ENCODE measurements around the gene BACH2.
A peak's percentile ranks its signal among the peaks of the same experiment; 100 is the strongest.
"Not testable (repeated sequence)": the region's sequence is repeated elsewhere in the genome, so short reads cannot be mapped to it uniquely, and the experiment has no call there.

Gene BACH2

DNA sequence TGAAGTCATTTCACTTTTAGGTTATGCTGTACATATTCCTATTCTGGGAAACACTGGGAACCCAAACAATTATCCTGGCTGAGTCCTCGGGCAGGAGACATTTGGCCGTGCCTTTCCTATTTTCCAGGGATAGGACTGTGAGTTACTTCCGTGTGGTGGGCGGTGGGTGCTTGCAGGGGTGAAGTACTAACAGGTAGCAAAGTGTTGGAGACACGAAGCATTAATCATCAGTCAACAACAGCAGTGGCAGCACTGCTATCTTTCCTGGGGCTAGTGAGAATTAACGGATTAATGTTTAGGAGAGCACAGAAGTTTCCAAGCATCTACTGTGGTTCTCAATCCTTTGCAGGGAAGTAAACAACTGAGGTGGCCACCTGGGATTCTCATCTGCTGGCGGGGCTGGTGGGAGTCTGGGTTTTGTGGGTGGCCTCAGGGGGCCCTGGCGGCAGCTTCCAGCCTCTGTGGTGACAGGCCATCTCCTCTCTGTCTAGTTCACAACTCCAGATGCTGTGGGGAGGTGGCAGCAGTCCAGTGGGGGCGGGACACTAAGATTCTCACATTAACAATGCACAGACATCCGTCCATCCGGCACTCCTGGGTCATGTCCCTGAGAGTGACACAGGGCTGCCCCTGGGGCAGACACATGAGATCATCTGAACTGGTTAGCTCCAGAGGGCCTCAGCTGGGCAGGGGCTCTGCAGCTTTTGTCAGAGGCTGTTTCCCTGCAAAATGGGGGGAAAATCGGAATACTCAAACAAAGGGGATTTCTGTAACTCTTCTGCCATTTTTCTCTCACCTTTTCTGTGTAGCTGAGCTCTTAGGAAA is 311.5 kb downstream of the BACH2 start:
- no peak overlapping the region for H3K4me3 Mint-ChIP-seq
- H3K36me3 Mint-ChIP-seq: peaks cover 55% of the 10 kb centered on the region
- ATAC-seq: no peak
- peaks cover 55% of the 10 kb centered on the region for H3K4me1 Mint-ChIP-seq
- no peaks in the 10 kb centered on the region for H3K9me3 Mint-ChIP-seq
- peak overlapping the region; percentile 31 for H3K27ac Mint-ChIP-seq
- H3K27me3 Mint-ChIP-seq: no peaks in the 10 kb centered on the region

DNA sequence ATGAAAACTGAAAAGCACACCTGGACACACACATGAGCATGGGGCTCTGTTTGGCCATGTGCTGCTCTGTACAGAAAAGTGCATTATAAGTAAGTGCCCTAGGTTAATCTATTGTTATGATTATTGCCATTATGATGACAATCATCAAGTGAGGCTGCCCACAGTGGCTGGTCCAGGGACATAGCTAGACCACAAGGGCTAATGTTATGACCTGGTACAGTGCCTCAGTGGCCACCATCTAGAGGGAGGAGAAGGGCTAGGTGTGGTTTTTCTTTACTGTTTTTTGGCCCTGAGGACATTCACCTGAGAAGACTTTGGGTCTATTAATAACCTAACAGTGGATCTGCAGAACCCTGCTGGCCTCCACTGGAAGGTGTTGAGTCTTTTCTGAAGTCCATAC is 316.3 kb downstream of the BACH2 start:
- peaks cover 26% of the 10 kb centered on the region for H3K4me1 Mint-ChIP-seq
- peaks cover 36% of the 10 kb centered on the region for H3K36me3 Mint-ChIP-seq
- H3K4me3 Mint-ChIP-seq: no peak overlapping the region
- ATAC-seq: no peak
- no peak overlapping the region for H3K27ac Mint-ChIP-seq
- no peaks in the 10 kb centered on the region for H3K27me3 Mint-ChIP-seq
- no peaks in the 10 kb centered on the region for H3K9me3 Mint-ChIP-seq

DNA sequence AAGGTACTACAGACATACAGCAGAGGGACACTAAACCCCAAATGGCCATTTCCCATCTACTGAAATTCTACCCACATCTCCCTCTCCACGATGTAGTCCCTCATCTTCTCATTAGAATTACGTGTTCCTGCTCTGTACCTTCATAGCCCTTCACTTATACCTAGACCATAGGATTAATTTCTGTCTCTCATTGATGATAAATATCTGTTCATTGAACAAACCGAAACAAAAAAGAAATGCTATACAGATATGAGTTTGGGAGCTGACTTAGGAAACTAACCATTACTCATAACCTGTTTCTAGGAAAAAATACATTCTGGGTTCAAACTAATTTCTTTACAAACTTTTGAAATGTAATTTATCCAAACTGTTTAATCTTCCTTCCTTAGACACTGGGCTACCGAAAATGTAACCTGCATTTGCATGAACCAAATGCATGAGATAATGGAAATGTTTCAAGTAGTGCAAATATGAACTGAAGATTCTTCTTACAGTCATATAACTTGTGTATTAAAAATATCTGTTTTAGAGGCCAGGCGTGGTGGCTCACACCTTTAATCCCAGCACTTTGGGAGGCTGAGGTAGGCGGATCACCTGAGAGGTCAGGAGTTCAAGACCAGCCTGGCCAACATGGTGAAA is 317.0 kb downstream of the BACH2 start:
- H3K36me3 Mint-ChIP-seq: peaks cover 41% of the 10 kb centered on the region
- H3K4me3 Mint-ChIP-seq: no peak overlapping the region
- peaks cover 24% of the 10 kb centered on the region for H3K4me1 Mint-ChIP-seq
- H3K27ac Mint-ChIP-seq: no peak overlapping the region
- no peaks in the 10 kb centered on the region for H3K9me3 Mint-ChIP-seq
- ATAC-seq: no peak
- H3K27me3 Mint-ChIP-seq: no peaks in the 10 kb centered on the region

DNA sequence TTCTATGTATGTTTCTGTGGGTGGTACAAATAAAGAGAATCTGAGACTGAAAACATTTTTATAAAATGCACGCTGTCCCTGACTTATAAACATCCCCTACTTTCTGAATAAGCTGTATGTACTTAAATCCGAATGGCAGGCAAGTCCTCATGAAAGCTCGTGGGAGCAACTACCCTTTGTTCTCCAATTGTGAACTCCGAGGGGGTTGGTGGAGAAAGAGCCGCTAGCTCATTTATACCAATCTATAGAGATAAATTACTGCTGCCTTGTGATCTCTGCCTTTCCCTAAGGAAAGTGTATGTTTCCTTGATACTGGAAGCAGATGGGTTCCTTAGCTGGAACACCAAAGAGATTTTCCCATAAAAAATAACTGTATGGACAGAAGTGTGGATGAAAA is 317.9 kb downstream of the BACH2 start:
- Mint-ChIP-seq H3K4me1 (peaks cover 20% of the 10 kb centered on the region), H3K36me3 (peaks cover 41% of the 10 kb centered on the region), H3K4me3 (no peak overlapping the region), H3K27ac (no peak overlapping the region), H3K9me3 (no peaks in the 10 kb centered on the region), H3K27me3 (no peaks in the 10 kb centered on the region)
- no peak for ATAC-seq

DNA sequence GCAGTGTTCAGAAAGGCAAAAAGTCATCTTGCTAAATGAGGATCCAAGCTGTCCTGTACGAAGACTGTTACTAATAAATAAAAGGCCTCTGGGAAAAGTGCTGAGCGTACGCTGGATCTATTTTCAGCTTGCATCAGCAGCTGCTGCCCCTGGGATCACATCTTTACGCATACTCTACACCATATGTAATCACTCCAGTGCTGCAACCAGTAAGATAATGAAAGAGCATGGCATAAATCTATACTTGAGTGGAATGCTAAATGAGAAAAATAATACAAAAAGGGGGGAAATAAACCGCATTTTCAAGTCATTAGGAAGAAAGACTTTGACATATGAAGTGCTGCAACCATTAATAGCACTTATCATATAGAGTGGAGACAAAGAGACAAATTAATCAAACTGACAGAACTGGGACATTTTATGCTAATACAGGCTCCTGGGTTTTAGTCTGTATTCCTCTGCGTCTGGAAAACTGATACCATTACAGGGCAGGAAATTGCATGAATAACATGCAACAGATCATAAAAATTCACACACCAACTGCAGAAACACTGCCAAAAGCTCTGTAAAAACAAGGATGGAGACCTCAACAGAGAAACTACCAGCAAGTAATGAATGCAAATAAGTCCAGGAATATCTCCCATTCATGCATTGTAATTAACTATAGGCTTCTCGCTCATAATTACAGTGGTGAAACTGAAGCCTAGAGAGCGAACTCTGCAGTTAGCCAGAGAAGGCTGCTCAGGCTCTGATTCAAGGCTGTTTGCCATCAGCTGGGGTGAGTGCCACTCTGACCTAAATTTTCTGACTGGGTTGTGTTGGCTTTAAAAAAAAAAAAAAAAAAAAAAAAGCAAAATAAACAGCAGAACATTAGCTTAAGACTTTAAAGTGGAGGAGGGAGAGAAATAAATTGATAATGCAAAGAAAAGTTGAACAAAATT is 318.6 kb downstream of the BACH2 start:
- no peak overlapping the region for H3K4me3 Mint-ChIP-seq

DNA sequence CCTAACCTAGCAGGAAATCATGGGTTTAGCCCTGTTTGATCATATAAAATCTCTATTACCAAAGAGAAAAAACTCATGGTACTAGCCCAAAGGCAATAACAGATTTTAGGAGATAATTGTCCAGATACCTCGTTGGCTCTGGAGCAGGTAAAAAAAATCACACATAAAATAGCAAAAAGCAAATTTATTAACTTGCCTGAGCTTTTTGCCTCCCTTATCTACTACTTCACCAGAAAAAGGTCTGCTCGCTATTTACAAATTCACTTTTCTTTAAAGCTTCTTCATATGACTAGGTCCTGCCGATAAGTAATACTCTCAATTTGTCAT is 320.0 kb downstream of the BACH2 start:
- Mint-ChIP-seq H3K36me3 (peaks cover 45% of the 10 kb centered on the region), H3K4me3 (no peak overlapping the region), H3K27ac (no peak overlapping the region), H3K9me3 (no peaks in the 10 kb centered on the region), H3K4me1 (peaks cover 12% of the 10 kb centered on the region), H3K27me3 (no peaks in the 10 kb centered on the region)
- no peak for ATAC-seq

More for the DNA sequence above, 318.6 kb downstream of the BACH2 start:
- Mint-ChIP-seq H3K27ac (no peak overlapping the region), H3K36me3 (peaks cover 40% of the 10 kb centered on the region), H3K4me1 (peaks cover 19% of the 10 kb centered on the region), H3K9me3 (no peaks in the 10 kb centered on the region), H3K27me3 (no peaks in the 10 kb centered on the region)
- ATAC-seq: no peak

DNA sequence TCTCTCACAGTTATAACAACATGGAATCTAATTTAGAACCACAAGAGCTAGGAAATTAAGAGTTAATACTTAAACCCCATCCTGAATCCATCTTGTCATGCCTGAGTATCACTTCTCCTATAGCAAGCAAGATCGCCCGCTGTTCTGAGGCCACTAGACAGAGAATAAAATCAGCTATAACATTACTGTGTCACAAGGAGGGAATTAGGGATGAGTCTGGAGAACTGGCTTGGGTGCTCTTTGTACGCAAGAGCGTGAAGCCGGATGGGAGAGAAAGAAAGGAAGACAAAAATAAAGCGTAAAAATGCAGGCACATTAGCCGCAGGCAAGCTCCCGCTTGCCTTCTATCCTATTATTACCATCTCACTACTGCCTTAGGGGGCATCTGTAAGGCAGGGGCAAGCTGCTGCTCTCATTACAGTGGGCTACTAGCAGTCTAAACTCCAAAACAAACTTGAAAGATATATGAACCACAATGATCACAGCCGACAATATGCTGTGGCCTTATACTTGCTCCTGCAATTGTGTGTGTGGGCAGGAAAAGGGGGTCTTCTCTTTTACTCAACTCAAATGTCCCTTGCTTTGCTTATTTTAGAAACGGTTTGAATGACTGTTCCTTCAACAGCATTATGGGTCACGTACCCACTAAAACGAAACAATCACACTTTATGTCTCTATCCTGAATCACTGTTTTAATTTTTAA is 320.5 kb downstream of the BACH2 start:
- H3K36me3 Mint-ChIP-seq: peaks cover 46% of the 10 kb centered on the region
- ATAC-seq: no peak
- no peak overlapping the region for H3K27ac Mint-ChIP-seq

DNA sequence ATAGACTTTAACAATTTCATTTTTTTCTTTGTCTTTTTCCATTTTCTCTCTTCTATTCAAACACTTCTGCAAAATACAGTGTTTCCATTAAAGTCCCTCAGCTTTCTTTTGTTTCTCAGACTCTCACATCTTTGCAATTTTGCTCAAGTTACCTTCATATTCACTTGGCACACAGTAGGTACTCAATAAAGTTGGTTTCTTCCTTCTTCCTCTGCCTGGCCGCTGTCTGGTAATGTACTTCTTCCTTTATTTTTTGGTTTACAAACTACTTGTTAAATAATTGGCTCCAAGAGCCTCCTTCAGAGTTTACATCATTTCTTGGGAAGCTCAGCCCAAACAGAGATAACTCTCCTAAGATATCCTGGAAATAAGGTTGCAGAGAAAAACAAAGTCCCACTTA is 321.3 kb downstream of the BACH2 start:
- peaks cover 4% of the 10 kb centered on the region for H3K4me1 Mint-ChIP-seq
- H3K36me3 Mint-ChIP-seq: peaks cover 44% of the 10 kb centered on the region
- no peak overlapping the region for H3K27ac Mint-ChIP-seq
- ATAC-seq: no peak
- H3K4me3 Mint-ChIP-seq: no peak overlapping the region
- H3K27me3 Mint-ChIP-seq: no peaks in the 10 kb centered on the region
- no peaks in the 10 kb centered on the region for H3K9me3 Mint-ChIP-seq

More for the DNA sequence above, 320.5 kb downstream of the BACH2 start:
- H3K27me3 Mint-ChIP-seq: no peaks in the 10 kb centered on the region
- H3K4me1 Mint-ChIP-seq: peaks cover 7% of the 10 kb centered on the region
- H3K4me3 Mint-ChIP-seq: no peak overlapping the region
- no peaks in the 10 kb centered on the region for H3K9me3 Mint-ChIP-seq

DNA sequence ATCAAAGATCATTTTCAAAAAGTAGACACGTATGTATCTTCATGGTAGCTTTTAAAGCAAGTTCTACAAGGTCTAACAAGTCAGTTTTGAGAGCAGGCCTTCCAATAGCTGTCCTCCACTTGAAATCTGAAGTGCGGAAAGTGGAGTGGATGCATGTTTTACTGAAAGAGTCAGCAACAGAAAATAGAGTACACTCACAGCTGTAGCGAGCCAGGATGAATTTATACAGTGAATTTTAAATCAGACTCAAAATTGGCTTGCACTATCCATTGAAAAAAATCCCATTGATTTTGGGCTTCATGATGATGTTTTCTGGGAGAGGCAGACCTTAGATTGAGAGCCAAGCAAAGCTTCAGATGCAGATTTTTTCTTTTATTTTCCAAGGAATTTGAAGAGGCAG is 321.8 kb downstream of the BACH2 start:
- Mint-ChIP-seq H3K4me3 (no peak overlapping the region), H3K4me1 (no peaks in the 10 kb centered on the region), H3K27me3 (no peaks in the 10 kb centered on the region), H3K9me3 (no peaks in the 10 kb centered on the region), H3K36me3 (peaks cover 40% of the 10 kb centered on the region), H3K27ac (no peak overlapping the region)
- no peak for ATAC-seq

DNA sequence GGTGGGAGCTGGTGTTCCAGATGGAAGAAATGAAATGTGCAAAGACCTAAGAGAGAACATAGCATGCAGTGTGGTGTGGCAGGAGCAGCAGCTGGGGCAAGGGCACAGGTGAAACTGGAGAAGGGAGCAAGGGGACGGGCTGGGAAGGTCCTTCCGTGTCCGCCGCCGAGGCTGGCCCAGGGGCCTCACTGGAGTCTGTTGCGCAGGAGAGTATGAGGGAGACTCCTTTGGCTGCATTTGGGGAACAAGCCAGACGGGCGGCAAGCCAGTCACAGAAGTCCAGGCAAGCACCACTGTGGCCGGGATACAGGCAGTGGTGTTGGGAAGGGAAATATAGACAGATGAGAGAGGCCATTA is 324.6 kb downstream of the BACH2 start:
- Mint-ChIP-seq H3K4me3 (no peak overlapping the region), H3K27ac (no peak overlapping the region), H3K4me1 (peaks cover 8% of the 10 kb centered on the region), H3K27me3 (no peaks in the 10 kb centered on the region), H3K36me3 (peaks cover 47% of the 10 kb centered on the region), H3K9me3 (no peaks in the 10 kb centered on the region)
- ATAC-seq: no peak

DNA sequence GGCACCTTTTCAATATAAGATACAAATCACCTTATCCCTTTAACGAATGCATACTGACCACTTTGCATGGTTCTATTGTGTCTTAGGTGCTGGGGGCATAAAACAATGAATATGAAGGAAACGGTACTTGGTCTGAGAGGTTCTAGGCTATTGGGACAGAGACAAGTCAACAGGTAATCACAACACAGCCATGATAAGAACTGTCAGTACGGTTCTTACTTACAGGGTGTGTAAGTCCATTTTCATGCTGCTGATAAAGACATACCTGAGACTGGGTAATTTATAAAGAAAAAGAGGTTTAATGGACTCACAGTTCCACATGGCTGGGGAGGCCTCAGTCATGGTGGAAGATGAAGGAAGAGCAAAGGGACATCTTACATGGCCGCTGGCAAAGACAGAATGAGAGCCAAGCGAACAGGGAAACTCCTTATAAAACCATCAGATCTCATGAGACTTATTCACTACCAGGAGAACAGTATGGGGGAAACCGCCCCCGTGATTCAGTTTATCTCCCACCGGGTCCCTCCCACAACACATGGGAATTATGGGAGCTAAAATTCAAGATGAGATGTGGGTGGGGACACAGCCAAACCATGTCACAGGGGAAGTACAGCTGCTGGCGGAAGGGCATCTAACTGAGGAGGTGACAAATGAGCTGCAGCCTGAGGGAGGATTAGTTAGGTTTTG is 325.2 kb downstream of the BACH2 start:
- Mint-ChIP-seq H3K36me3 (peaks cover 46% of the 10 kb centered on the region), H3K4me3 (peak overlapping the region; percentile 11), H3K4me1 (peaks cover 12% of the 10 kb centered on the region)
- H3K27ac Mint-ChIP-seq, H3K27me3 Mint-ChIP-seq, ATAC-seq, H3K9me3 Mint-ChIP-seq: not testable (repeated sequence)

DNA sequence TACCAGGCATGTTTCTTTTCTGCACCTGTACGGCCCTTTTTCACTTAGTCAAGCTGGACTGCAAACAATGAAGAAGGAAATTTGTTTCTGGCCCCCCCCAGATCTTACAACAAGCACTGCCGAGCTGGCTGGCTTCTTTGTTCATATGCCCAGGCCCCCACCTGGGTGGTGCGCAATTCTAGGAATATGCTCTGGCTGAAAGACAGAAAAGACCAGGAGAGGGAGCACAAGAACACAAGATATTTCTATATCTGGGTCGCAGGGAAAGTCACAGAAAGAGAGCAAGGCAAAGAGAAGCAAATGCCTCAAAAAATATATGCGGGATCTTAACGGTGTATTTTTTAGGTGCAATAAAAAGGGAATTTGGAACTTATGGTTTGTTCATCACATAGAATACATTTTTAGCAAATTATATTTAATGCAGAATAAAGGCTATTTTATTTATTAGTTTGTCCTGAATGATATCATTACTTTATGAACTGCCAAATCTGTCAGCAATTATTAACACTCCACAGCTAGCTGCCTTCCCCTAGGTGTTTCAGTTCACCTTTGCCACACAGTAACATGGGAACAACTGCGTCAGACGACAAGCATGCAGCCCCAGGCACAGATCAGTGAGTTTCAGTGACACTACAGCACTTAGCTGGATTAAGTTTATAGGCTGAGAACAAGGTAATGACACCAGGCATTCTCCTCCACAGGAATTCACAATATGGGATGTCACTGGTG is 325.9 kb downstream of the BACH2 start:
- Mint-ChIP-seq H3K36me3 (peaks cover 39% of the 10 kb centered on the region), H3K27me3 (no peaks in the 10 kb centered on the region), H3K9me3 (no peaks in the 10 kb centered on the region), H3K4me1 (peaks cover 19% of the 10 kb centered on the region), H3K27ac (no peak overlapping the region), H3K4me3 (no peak overlapping the region)
- ATAC-seq: peak; percentile 43

DNA sequence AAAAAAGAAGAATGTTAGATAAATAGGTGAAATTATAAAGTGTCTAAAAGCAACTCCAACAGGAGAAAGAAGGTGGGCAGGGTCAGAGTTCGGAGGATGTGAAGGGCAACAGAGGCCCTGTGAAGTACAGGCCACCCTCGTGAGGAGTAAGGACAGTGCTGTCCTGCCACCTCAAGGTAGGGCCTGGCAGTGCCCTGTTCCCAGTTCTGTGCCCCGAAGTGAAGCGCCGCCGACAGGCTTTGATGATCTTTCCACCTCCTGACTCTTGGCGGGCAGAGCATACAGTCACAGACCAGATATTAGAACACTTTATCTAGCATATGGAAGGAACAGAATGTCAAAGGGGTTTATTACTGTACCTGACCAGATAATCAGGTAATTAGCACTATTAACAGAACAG is 326.6 kb downstream of the BACH2 start:
- Mint-ChIP-seq H3K27me3 (no peaks in the 10 kb centered on the region), H3K9me3 (no peaks in the 10 kb centered on the region), H3K36me3 (peaks cover 38% of the 10 kb centered on the region), H3K4me3 (no peak overlapping the region), H3K4me1 (peaks cover 26% of the 10 kb centered on the region), H3K27ac (no peak overlapping the region)
- no peak for ATAC-seq

DNA sequence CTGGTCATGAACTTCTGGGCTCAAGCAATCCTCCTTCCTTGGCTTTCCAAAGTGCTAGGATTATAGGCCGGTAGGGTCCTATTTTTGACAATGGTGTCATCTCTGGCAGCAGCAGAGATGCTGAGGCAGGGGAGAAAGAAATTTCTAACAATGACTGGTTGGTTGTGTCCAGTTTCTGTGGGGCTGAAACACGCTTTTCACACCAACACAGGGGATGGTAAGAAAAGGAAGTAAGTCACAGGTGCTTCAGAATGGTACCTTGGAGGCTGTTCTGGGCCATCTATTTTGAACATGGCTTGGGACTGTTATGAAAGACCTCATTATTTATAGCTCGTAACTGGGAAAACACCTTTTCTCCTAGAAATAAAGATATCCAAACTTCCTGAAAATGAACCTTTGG is 329.7 kb downstream of the BACH2 start:
- Mint-ChIP-seq H3K27ac (peak overlapping the region; percentile 50), H3K9me3 (no peaks in the 10 kb centered on the region), H3K4me1 (peaks cover 39% of the 10 kb centered on the region), H3K4me3 (no peak overlapping the region), H3K36me3 (peaks cover 42% of the 10 kb centered on the region), H3K27me3 (no peaks in the 10 kb centered on the region)
- no peak for ATAC-seq

Data from stimulated activated memory B cell treated with anti-CD40 and anti-IgM and Interleukin-4, amounts not matched to agents 10 μg/mL and 1 μg/mL and 100 μg/mL, for 72 hours (primary cell).